ENCODE measurements around the gene CENPN. TPM values are rescaled to one million over a fixed set of nuclear protein-coding genes. Genes with fewer than 3 reads are reported as not detected.

Gene CENPN
- total RNA-seq, 4 donors from 2014 or later = 5.8 to 9.6 (median 6.6) TPM

GRCh38 chr16:80991792-80992430 is 15.1 kb upstream of the CENPN start:
- TF ChIP-seq POLR2A (IDR thresholded peaks at IDR 0.05; ENCODE audit: low read depth) (no peak), EP300 (IDR thresholded peaks at IDR 0.05) (no peak), POLR2AphosphoS5 (IDR thresholded peaks at IDR 0.05) (no peak), CTCF (IDR thresholded peaks at IDR 0.05) (no peak)
- H3K36me3 ChIP-seq = peaks cover 0 to 9% (median 2%) of the 10 kb centered on the region in 4 donors
- H3K4me3 ChIP-seq = no peak overlapping the region
- H3K27ac ChIP-seq (replicated peaks in 1 of 4) = no peak overlapping the region
- 64% methylated on average over 6 of the region's 6 CpGs for WGBS
- DNase-seq (ENCODE audit: extremely low spot score) = no peak
- H3K9me3 ChIP-seq = no peaks in the 10 kb centered on the region
- peaks cover 0 to 9% (median 0%) of the 10 kb centered on the region in 4 donors for H3K4me1 ChIP-seq
- intact Hi-C loops (cut with DNase I) = no loop called here
- H3K27me3 ChIP-seq = no peaks in the 10 kb centered on the region

- no peak for TF ChIP-seq EP300 (IDR thresholded peaks at IDR 0.05)
- TF ChIP-seq POLR2AphosphoS5 (IDR thresholded peaks at IDR 0.05) = no peak
- TF ChIP-seq POLR2A (IDR thresholded peaks at IDR 0.05; ENCODE audit: low read depth) = no peak
- no peak for TF ChIP-seq CTCF (IDR thresholded peaks at IDR 0.05)
- Histone ChIP-seq H3K4me3 (no peak overlapping the region), H3K36me3 (peaks cover 0 to 9% (median 2%) of the 10 kb centered on the region in 4 donors), H3K9me3 (no peaks in the 10 kb centered on the region), H3K4me1 (peaks cover 0 to 9% (median 3%) of the 10 kb centered on the region in 4 donors), H3K27ac (replicated peaks in 1 of 4) (no peak overlapping the region), H3K27me3 (no peaks in the 10 kb centered on the region)
- intact Hi-C loops (cut with DNase I) = no loop called here
- 52% methylated on average over 3 of the region's 3 CpGs for WGBS
- no peak for DNase-seq (ENCODE audit: extremely low spot score)
Measured at GRCh38 chr16:80992676-80993293, 14.2 kb upstream of the CENPN start.

- intact Hi-C loops (cut with DNase I) = no loop called here
- TF ChIP-seq CTCF (IDR thresholded peaks at IDR 0.05) = no peak
Measured at GRCh38 chr16:80993307-80993706, 13.7 kb upstream of the CENPN start.

GRCh38 chr16:80993834-80994233 is 13.2 kb upstream of the CENPN start:
- Histone ChIP-seq H3K4me3 (no peak overlapping the region), H3K27ac (replicated peaks in 1 of 4) (no peak overlapping the region), H3K9me3 (no peaks in the 10 kb centered on the region), H3K4me1 (peaks cover 0 to 9% (median 3%) of the 10 kb centered on the region in 4 donors), H3K27me3 (no peaks in the 10 kb centered on the region), H3K36me3 (peaks cover 0 to 9% (median 0%) of the 10 kb centered on the region in 4 donors)
- no peak for DNase-seq (ENCODE audit: extremely low spot score)
- no peak for TF ChIP-seq POLR2AphosphoS5 (IDR thresholded peaks at IDR 0.05)
- TF ChIP-seq EP300 (IDR thresholded peaks at IDR 0.05) = no peak
- no peak for TF ChIP-seq POLR2A (IDR thresholded peaks at IDR 0.05; ENCODE audit: low read depth)
- no peak for TF ChIP-seq CTCF (IDR thresholded peaks at IDR 0.05)
- intact Hi-C loops (cut with DNase I) = no loop called here

More at GRCh38 chr16:80993307-80993706, 13.7 kb upstream of the CENPN start:
- H3K36me3 ChIP-seq = peaks cover 0 to 9% (median 0%) of the 10 kb centered on the region in 4 donors
- H3K27me3 ChIP-seq = no peaks in the 10 kb centered on the region
- no peak overlapping the region for H3K27ac ChIP-seq (replicated peaks in 1 of 4)
- H3K9me3 ChIP-seq = no peaks in the 10 kb centered on the region
- WGBS = 62% methylated on average over 6 of the region's 6 CpGs
- H3K4me3 ChIP-seq = no peak overlapping the region
- H3K4me1 ChIP-seq = peaks cover 0 to 9% (median 3%) of the 10 kb centered on the region in 4 donors
- DNase-seq (ENCODE audit: extremely low spot score) = no peak

Measured in esophagus muscularis mucosa (tissue), 4 donors.